ENCODE data around the gene CYP2W1.

The CYP2W1 gene

DNA sequence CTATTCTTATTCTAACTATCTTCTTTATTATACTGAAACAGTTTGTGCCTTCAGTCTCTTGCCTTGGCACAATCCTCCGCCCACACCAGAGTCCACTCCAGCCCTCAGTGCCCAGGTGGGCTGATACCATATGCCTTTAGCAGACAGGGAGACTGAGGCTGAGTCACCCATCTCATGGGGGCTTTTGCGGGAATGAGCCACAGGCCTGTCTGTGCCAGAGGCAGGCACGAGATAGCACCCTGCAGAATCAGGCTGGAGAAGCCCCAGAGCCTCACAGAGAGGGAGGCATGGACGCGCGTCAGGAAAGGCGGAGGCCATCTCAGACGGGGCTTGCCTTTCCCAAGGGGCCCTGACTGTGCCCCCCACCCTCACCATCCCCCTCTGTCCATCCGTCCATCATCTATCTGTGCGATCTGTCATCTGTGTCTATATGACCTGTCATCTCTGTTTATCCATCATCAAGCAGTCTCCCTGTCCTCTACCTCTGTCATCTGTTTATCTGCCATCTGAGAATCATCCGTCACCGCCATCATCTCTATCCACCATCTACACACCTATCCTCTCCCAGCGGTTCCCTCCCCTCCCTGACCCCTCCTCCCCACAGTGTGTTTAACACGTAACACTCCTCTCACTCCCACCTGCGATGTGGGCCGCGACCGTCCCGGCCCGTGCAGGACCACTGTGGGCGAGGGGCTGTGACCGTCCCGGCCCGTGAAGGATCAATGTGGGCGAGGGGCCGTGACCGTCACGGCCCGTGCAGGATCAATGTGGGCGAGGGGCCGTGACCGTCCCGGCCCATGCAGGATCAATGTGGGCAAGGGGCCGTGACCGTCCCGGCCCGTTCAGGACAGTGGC lies 21.2 kb upstream of the CYP2W1 start:
- peaks cover under 1 to 4% of the 10 kb centered on the region in 2 donors for H3K36me3 ChIP-seq (ENCODE audit: control insufficient read depth in 2 of 2, insufficient read depth in 2 of 2, low read length in 2 of 2)
- H3K9me3 ChIP-seq (ENCODE audit: control insufficient read depth in 2 of 2, low read length in 2 of 2): no peaks in the 10 kb centered on the region
- H3K27ac ChIP-seq (ENCODE audit: low read length): peak overlapping the region; percentile 80
- H3K9ac ChIP-seq (ENCODE audit: low read length in 2 of 2): no peak overlapping the region
- H3K4me3 ChIP-seq (ENCODE audit: low read length in 2 of 2): no peak overlapping the region
- H3K4me1 ChIP-seq (ENCODE audit: control insufficient read depth, insufficient read depth, low read length): peaks cover 63% of the 10 kb centered on the region
- H3K27me3 ChIP-seq (ENCODE audit: control insufficient read depth in 1 of 2, insufficient read depth in 2 of 2, low read length in 2 of 2): no peaks in the 10 kb centered on the region

GRCh38 chr7:962401-963081 lies 20.4 kb upstream of the CYP2W1 start:
- Histone ChIP-seq H3K27me3 (ENCODE audit: control insufficient read depth in 1 of 2, insufficient read depth in 2 of 2, low read length in 2 of 2) (no peaks in the 10 kb centered on the region), H3K36me3 (ENCODE audit: control insufficient read depth in 2 of 2, insufficient read depth in 2 of 2, low read length in 2 of 2) (peaks cover 8 to 11% of the 10 kb centered on the region in 2 donors), H3K4me3 (ENCODE audit: low read length in 2 of 2) (no peak overlapping the region), H3K9ac (ENCODE audit: low read length in 2 of 2) (no peak overlapping the region), H3K9me3 (ENCODE audit: control insufficient read depth in 2 of 2, low read length in 2 of 2) (no peaks in the 10 kb centered on the region), H3K4me1 (ENCODE audit: control insufficient read depth, insufficient read depth, low read length) (peaks cover 61% of the 10 kb centered on the region), H3K27ac (ENCODE audit: low read length) (no peak overlapping the region)

GRCh38 chr7:963236-964078 lies 19.5 kb upstream of the CYP2W1 start:
- H3K36me3 ChIP-seq (ENCODE audit: control insufficient read depth in 2 of 2, insufficient read depth in 2 of 2, low read length in 2 of 2): peaks cover 15 to 20% of the 10 kb centered on the region in 2 donors
- H3K4me3 ChIP-seq (ENCODE audit: low read length in 2 of 2): peak overlapping the region in 1 of 2 donors; percentile 3
- peak overlapping the region in 1 of 2 donors; percentile 21 for H3K9ac ChIP-seq (ENCODE audit: low read length in 2 of 2)
- H3K27me3 ChIP-seq (ENCODE audit: control insufficient read depth in 1 of 2, insufficient read depth in 2 of 2, low read length in 2 of 2): no peaks in the 10 kb centered on the region
- H3K27ac ChIP-seq (ENCODE audit: low read length): peak overlapping the region; percentile 80
- peaks cover 61% of the 10 kb centered on the region for H3K4me1 ChIP-seq (ENCODE audit: control insufficient read depth, insufficient read depth, low read length)
- no peaks in the 10 kb centered on the region for H3K9me3 ChIP-seq (ENCODE audit: control insufficient read depth in 2 of 2, low read length in 2 of 2)

DNA sequence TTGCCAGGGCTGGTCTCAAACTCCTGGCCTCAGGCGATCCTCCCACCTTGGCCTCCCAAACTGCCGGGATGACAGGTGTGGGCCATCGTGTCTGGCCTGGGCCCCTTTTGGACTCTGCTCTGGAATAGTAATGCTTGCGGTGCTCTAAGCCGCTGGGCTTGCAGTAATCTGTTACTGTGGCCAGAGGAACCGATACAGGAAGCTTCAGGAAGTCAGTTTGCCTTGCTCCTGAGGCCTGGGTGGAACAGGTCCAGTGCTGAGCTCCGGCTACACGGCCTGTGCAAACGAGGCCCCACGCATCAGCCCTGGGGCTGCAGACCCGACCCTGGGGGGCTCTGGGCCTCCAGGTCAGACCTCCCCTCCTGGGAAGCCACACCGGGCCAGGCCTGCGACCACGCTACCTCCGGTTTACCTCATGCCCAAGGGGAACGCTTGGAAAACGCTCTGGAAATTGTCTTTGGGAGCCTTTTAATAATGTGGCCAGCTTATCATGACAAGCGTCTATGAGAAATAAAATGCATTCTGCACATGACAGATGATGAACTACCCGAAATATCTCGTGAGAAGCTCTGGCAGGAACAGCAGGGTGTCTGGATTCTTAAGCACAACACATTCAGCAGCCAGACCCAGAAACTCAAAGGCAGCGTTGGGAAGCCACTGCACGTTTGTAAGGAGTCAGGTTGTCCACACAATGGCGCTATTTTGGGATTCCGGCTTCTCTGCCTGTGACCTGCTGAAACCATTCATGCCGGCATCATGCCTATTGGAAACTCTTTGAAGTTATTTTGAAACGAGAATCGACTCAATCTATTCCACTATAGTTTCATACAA lies 18.4 kb upstream of the CYP2W1 start:
- Histone ChIP-seq H3K9ac (ENCODE audit: low read length in 2 of 2) (peak overlapping the region; percentile 29 to 33), H3K27ac (ENCODE audit: low read length) (peak overlapping the region; percentile 80), H3K9me3 (ENCODE audit: control insufficient read depth in 2 of 2, low read length in 2 of 2) (no peaks in the 10 kb centered on the region), H3K4me1 (ENCODE audit: control insufficient read depth, insufficient read depth, low read length) (peaks cover 61% of the 10 kb centered on the region), H3K27me3 (ENCODE audit: control insufficient read depth in 1 of 2, insufficient read depth in 2 of 2, low read length in 2 of 2) (no peaks in the 10 kb centered on the region), H3K4me3 (ENCODE audit: low read length in 2 of 2) (peak overlapping the region in 1 of 2 donors; percentile 49), H3K36me3 (ENCODE audit: control insufficient read depth in 2 of 2, insufficient read depth in 2 of 2, low read length in 2 of 2) (peaks cover 20 to 27% of the 10 kb centered on the region in 2 donors)

- Histone ChIP-seq H3K36me3 (ENCODE audit: control insufficient read depth in 2 of 2, insufficient read depth in 2 of 2, low read length in 2 of 2) (peaks cover 26 to 35% of the 10 kb centered on the region in 2 donors), H3K9me3 (ENCODE audit: control insufficient read depth in 2 of 2, low read length in 2 of 2) (no peaks in the 10 kb centered on the region), H3K9ac (ENCODE audit: low read length in 2 of 2) (no peak overlapping the region), H3K27me3 (ENCODE audit: control insufficient read depth in 1 of 2, insufficient read depth in 2 of 2, low read length in 2 of 2) (no peaks in the 10 kb centered on the region), H3K4me3 (ENCODE audit: low read length in 2 of 2) (no peak overlapping the region), H3K27ac (ENCODE audit: low read length) (no peak overlapping the region), H3K4me1 (ENCODE audit: control insufficient read depth, insufficient read depth, low read length) (peaks cover 54% of the 10 kb centered on the region)
Observed at GRCh38 chr7:966291-967069, 16.5 kb upstream of the CYP2W1 start.

- H3K9me3 ChIP-seq (ENCODE audit: control insufficient read depth in 2 of 2, low read length in 2 of 2): no peaks in the 10 kb centered on the region
- H3K9ac ChIP-seq (ENCODE audit: low read length in 2 of 2): no peak overlapping the region
- no peak overlapping the region for H3K27ac ChIP-seq (ENCODE audit: low read length)
- H3K4me3 ChIP-seq (ENCODE audit: low read length in 2 of 2): no peak overlapping the region
- peaks cover 34 to 42% of the 10 kb centered on the region in 2 donors for H3K36me3 ChIP-seq (ENCODE audit: control insufficient read depth in 2 of 2, insufficient read depth in 2 of 2, low read length in 2 of 2)
- peaks cover 49% of the 10 kb centered on the region for H3K4me1 ChIP-seq (ENCODE audit: control insufficient read depth, insufficient read depth, low read length)
- no peaks in the 10 kb centered on the region for H3K27me3 ChIP-seq (ENCODE audit: control insufficient read depth in 1 of 2, insufficient read depth in 2 of 2, low read length in 2 of 2)
Observed at GRCh38 chr7:967361-968082, 15.5 kb upstream of the CYP2W1 start.

- Histone ChIP-seq H3K9ac (ENCODE audit: low read length in 2 of 2) (no peak overlapping the region), H3K27me3 (ENCODE audit: control insufficient read depth in 1 of 2, insufficient read depth in 2 of 2, low read length in 2 of 2) (no peaks in the 10 kb centered on the region), H3K4me1 (ENCODE audit: control insufficient read depth, insufficient read depth, low read length) (peaks cover 45% of the 10 kb centered on the region), H3K9me3 (ENCODE audit: control insufficient read depth in 2 of 2, low read length in 2 of 2) (no peaks in the 10 kb centered on the region), H3K36me3 (ENCODE audit: control insufficient read depth in 2 of 2, insufficient read depth in 2 of 2, low read length in 2 of 2) (peaks cover 41 to 48% of the 10 kb centered on the region in 2 donors), H3K27ac (ENCODE audit: low read length) (no peak overlapping the region), H3K4me3 (ENCODE audit: low read length in 2 of 2) (no peak overlapping the region)
Observed at GRCh38 chr7:968205-969105, 14.5 kb upstream of the CYP2W1 start.

DNA sequence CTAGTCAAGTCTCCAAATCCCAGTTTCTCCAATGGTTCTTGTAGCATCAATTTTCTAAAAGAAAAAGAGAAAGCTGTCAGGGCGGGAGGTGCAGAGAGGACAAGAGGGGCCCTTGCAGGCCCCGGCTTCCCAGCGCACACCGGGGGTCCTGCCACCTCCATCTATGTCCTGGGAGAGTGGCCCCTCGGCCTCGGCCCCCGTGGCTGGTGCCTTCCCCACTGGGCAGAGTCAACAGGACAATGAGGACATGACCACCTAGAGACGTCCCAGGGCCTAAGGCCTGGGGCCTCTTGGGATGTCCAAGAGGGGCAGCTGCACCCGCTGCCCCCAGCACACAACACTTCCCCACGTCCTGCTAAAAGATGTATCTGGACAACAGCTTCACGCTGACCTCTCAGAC lies 13.6 kb upstream of the CYP2W1 start:
- Histone ChIP-seq H3K4me1 (ENCODE audit: control insufficient read depth, insufficient read depth, low read length) (peaks cover 43% of the 10 kb centered on the region), H3K9me3 (ENCODE audit: control insufficient read depth in 2 of 2, low read length in 2 of 2) (no peaks in the 10 kb centered on the region), H3K4me3 (ENCODE audit: low read length in 2 of 2) (no peak overlapping the region), H3K36me3 (ENCODE audit: control insufficient read depth in 2 of 2, insufficient read depth in 2 of 2, low read length in 2 of 2) (peaks cover 41 to 48% of the 10 kb centered on the region in 2 donors), H3K9ac (ENCODE audit: low read length in 2 of 2) (no peak overlapping the region), H3K27ac (ENCODE audit: low read length) (no peak overlapping the region), H3K27me3 (ENCODE audit: control insufficient read depth in 1 of 2, insufficient read depth in 2 of 2, low read length in 2 of 2) (no peaks in the 10 kb centered on the region)
